H1 (cell line): ENCODE data around the gene MYRIP. TPM values are rescaled to one million over a fixed set of nuclear protein-coding genes. Genes with fewer than 3 reads are reported as not detected.

Source experiments
- CTBP2 ChIP-seq: IDR thresholded peaks from 2 replicates; pipeline ENCODE4 v1.7.0; 2011; ENCODE audit warnings: borderline replicate concordance, mild to moderate bottlenecking, moderate library complexity, mixed read lengths, low read length; ENCODE audit not compliant: insufficient read depth, insufficient read length
- HDAC2 ChIP-seq, 2 experiments: fragments of 300-600 bp in 1 of 2; sonication (generic) in 1 of 2; IDR thresholded peaks; 2 replicates each; pipeline ENCODE4 v1.6.1; 2011 to 2012; ENCODE audit warnings: low read depth in 2 of 2, low read length in 2 of 2, mild to moderate bottlenecking in 2 of 2, moderate library complexity in 2 of 2, borderline replicate concordance in 1 of 2, inconsistent platforms in 1 of 2
- RBBP5 ChIP-seq: IDR thresholded peaks from 2 replicates; pipeline ENCODE4 v1.7.1; 2012; ENCODE audit warnings: low read depth, mild to moderate bottlenecking, inconsistent platforms, low read length, moderate library complexity, borderline replicate concordance
- SRF ChIP-seq: IDR thresholded peaks from 2 replicates; pipeline ENCODE4 v1.6.1; 2011; ENCODE audit warnings: mild to moderate bottlenecking, low read depth, low read length, moderate library complexity
- polyA plus RNA-seq, 7 experiments: library from polyadenylated mRNA; depleted of rRNA in 3 of 7; stranded (reverse) in 5 of 7; unstranded in 2 of 7; fragments of >200 nt in 5 of 7; fragments of 200-250 nt in 2 of 7; gene quantifications; 1 replicate in 5 of 7; 2 replicates in 1 of 7; 4 replicates in 1 of 7; pipeline versions ENCODE4 v1.2.1 to v1.2.3, GENCODE V29; 2011 to 2013; ENCODE audit warnings: missing spikeins in 2 of 7, mixed read lengths in 2 of 7
- total RNA-seq: library from RNA; stranded (reverse); fragmentation: NEBNext Ultra II Directional; extraction: Animal tissue kit (Norgen Biotek cat#: 25700); gene quantifications from 2 replicates; pipeline ENCODE4 v1.2.1, GENCODE V29; 2021

MYRIP gene
- total and polyA plus RNA-seq, 2 of the 8 experiments (the other 6 are each of a cell fraction or from before 2014, with no cell fraction given): 0.54 to 4.3 TPM

DNA sequence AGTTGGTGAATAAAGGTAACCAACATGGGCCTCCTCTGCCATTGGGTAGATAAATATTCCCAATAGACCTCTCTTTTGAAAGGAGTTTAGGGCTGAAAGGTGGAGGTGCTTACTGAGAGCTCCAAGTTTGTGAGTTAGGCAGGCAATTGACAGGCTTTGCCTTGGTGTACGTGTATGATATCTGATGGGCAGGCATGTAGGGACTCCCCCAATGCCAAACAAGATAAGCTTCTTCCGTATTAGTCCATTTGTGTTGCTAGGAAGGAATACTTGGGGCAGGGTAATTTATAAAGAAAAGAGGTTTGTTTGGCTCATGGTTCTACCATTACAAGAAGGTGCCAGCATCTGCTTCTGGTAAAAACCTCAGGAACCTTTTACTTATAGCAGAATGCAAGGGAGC lies 339.4 kb downstream of the MYRIP start (continued):
- no peak for TF ChIP-seq HDAC2 (IDR thresholded peaks at IDR 0.05; ENCODE audit: borderline replicate concordance in 1 of 2, low read depth in 2 of 2, low read length in 2 of 2)
- TF ChIP-seq RBBP5: no peak
- no peak for TF ChIP-seq SRF
- TF ChIP-seq CTBP2: no peak
